NCI-H748 (cell line): Measurements from ENCODE around the gene FBXO39.
"Not testable (repeated sequence)": the region's sequence is repeated elsewhere in the genome, so short reads cannot be mapped to it uniquely, and the experiment has no call there.

ENCODE experiments used
- DNase-seq: peaks from one replicate; lab custom pipeline; 2025; ENCODE audit not compliant: unreplicated experiment; lab: John Stamatoyannopoulos, UW

The FBXO39 gene

DNA sequence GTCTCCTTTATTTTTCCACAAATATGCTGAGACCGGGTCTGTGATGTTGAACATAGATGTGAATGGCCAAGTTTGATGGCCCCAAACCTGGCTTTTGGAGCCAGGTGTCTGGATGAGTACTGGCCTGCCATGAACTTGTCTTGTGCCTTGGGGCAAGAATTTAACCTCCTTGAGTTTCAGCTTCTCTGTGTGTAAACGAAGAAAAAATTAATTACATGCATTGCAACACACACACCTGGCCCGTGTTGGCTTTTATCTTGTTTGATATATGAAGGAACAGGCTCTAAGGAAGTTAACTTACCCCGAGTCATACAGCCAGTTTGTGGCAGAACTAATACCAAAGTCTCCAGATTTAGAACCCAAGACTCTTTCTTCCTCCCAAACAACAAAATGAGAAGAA lies 13.1 kb downstream of the FBXO39 start:
- DNase-seq: no peak

DNA sequence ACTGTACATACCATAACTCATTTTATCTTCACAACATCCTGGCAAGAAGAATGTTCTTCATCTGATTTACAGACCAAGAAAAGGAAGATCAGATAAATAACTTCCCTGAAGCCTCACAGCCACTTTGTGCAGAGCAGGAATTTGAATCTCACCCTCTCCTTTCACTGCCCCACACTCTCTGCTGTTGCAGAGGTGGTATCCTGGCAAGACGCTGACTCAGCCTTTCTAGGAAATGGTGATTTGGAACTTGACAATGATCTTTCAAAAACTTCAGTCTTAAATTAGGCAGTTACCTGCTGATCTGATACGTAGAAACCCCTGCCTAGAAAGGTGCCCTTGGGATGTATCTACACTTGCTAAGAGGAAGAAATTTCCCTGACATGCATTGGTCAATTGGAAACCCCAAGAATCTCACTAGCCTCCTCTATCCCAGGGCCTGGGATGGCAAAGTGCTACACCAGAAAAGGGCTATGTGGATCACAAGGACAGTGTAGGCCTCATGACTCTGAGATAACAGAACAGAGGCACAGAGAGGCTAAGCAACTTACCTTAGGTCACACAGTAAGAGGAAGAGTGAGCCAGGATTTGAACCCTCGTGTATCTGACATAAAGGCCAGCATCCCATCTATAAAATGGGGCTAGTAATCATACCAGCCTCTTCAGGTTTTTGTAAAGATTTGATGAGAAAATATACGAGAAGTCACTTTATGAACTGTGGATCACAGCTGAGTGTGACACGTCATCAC lies 17.9 kb downstream of the FBXO39 start:
- no peak for DNase-seq

GRCh38 chr17:6796017-6796886 lies 20.2 kb downstream of the FBXO39 start:
- DNase-seq: no peak

DNA sequence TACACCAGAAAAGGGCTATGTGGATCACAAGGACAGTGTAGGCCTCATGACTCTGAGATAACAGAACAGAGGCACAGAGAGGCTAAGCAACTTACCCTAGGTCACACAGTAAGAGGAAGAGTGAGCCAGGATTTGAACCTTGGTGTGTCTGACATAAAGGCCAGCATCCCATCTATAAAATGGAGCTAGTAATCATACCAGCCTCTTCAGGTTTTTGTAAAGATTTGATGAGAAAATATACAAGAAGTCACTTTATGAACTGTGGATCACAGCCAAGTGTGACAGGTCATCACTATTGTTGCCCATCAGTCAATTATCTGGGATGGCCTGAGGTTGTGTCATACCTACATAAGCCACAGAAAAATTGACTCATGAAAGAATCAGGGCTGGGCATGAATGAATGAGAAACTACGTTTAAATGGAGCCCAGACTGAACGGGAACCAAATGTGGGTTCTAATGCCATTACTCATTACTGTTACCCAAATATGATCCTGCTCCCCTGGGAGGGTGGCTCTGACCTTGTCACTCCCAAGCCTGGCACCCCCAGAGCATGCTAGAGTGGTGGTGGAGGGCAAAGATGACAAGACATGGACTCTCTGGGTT lies 21.0 kb downstream of the FBXO39 start:
- no peak for DNase-seq

GRCh38 chr17:6797718-6798351 lies 21.8 kb downstream of the FBXO39 start:
- no peak for DNase-seq

GRCh38 chr17:6799738-6800137 lies 23.7 kb downstream of the FBXO39 start:
- no peak for DNase-seq

DNA sequence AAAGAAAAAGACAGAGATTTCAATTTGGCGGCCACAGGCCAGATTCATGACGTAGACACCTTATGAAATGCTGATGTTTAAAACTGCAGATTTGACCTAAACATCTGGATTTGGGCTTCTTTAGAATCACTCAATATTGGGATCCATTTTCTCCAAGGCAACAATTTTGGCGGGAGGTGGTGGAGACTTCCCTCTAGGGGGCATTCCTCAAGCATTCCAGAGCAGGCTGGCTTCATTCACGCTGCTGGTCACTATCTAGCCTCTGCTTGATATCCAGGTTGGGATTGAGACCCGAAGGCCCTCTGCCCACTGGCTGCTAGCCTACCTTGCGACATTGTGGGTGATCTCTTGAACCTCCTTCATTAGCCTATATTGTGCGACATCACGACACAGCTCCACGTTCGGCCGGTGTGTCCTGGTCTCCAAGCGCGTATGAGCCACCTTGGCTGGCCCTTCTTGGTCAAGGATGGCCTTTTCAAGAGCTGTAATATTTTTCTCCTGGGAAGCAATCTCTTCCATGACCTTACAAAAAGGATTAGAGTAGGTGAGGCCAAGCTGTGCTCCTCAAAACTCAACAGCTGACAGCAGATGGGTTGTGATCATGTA lies 24.5 kb downstream of the FBXO39 start:
- DNase-seq: no peak

DNA sequence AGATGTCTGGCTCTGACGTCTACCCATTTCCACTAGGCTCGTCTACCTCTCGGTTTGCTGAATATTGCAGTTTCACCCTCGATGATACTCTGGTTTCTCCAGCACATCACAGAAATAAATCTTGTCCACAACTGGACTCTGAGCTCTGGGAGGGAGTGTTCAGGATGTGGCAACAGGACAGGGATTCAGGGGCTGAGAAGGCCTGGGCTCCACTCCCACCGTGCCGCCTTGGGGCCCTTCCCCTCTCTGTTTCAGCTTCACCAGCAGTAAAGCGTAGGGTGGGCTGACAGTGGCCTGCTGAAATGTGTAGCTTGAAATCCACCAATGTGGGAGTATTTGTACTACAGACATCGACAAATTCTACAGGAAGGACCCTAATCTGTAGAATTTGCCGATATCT lies 35.5 kb downstream of the FBXO39 start:
- DNase-seq: no peak

GRCh38 chr17:6812295-6812694 lies 36.3 kb downstream of the FBXO39 start:
- no peak for DNase-seq

GRCh38 chr17:6815775-6816174 lies 39.8 kb downstream of the FBXO39 start:
- DNase-seq: peak; percentile 14

GRCh38 chr17:6816368-6816767 lies 40.4 kb downstream of the FBXO39 start:
- not testable (repeated sequence) for DNase-seq

DNA sequence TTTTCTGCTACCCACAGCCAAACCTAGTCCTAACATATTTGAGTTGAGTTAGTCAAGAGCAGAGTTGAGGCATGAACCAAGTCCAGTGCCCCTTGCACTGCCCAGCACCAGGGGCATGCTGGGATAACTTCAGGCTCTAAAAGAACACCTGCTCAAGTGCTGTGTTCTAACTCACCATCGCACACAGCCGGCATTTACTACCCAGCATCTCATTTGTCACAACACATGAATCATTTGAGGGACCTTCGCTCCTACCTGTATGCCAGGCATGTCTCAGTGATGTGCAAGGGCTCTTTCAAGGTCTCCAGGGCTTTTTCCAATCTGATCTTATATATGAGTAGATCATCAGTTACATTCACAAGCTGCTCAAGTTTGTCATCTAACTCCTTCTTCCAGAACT lies 42.9 kb downstream of the FBXO39 start:
- no peak for DNase-seq

DNA sequence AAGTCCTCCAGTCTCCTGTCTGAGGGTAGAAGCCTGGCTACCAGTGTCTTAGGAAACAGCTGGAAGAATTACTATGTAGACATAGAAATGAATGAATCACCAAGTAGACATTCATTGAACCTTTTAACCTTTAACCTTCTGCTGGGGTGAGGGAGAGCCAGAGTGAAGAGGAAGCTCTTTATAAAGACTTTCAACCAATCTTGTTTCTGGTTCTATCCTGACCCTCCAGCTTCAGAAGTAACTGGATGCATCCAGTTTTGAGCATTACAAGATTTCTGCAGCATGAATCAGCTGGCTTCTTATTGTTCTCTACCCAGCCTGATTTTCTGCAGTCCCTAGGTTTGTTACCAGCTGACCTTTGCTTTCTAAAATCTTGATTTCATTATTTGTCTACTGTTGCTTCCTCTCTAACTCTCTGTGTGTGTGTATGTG lies 47.0 kb downstream of the FBXO39 start:
- no peak for DNase-seq

DNA sequence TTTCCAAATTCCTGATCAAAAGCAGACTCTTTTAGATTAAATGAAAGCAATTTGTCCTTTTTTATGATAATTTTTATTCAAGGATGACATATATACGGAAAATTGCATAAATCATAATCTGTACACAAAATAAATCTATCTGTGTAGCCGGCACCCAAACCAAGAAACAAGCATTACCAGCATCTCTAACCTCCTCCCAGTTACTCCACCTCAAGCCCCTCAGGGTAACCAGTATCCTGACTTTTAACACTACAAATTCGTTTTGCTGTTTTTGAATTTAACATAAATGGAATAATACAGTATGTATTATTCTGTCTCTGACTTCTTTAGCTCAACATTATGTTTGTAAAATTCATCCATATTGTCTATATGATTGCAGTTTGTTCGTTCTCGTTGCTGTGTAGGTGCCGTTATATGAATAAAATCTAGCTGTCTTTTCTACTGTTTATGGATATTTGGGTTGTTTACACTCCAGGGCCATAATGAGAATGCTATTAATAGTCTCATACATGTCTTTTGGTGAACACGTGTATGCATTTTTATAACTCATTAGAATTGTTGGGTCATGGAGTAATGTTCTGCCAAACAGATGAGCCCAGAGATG lies 54.5 kb downstream of the FBXO39 start:
- DNase-seq: no peak

DNA sequence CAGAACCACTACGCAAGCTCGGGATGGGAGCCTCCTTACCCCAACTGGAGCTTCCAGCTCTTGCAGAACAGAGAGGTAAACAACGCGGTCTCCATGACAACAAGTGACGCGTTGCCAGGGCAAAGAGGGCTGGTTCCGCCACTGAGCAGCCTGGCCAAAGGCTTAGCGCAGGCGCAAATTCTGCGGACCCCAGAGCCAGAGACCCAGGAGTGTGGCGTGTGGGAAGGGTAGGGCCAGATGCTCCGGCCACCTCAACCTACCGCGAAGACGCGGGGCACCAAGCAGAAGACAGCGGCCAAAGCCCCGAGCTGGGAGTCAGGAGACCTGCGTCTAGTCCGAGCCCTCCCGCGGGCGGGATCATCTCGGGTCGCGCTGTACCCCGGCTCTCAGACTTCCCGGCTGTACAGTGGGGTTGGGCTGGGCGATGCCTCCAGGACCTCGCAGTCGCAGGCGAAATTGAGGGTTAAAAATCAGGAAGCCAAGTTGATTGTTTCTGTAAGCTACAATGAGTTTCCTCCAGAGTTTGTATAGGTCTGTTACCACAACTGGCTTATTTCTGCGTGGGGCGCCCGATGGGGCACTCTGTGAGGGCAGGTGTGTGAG lies 55.7 kb downstream of the FBXO39 start, which contains the start of gene TEKT1:
Gene TEKT1, minus strand, starts transcription at position 69 of the 603 bp plus-strand sequence. CDS start 1,353 bp downstream, outside the sequence.
- peak; percentile 97 for DNase-seq
